SU-DHL-6 (cell line): ENCODE measurements around the gene KIF18B.

ENCODE experiments used
- CTCF ChIP-seq: fragments of 200-600 bp; sonication (generic); IDR thresholded peaks from one replicate; pipeline ENCODE4 v1.5.1; 2017; ENCODE audit warnings: antibody characterized with exemption, mild to moderate bottlenecking, low read length, moderate library complexity; ENCODE audit not compliant: insufficient read depth, poor library complexity, severe bottlenecking
- EZH2phosphoT487 ChIP-seq: fragments of 200-600 bp; sonication (generic), shearing (Covaris generic); conservative IDR thresholded peaks from 2 replicates; pipeline ENCODE4 v1.6.1; 2018; ENCODE audit warnings: mild to moderate bottlenecking, antibody characterized with exemption, low read length, moderate library complexity, mixed read lengths

- TF ChIP-seq CTCF = peak; percentile 73
- no peak for TF ChIP-seq EZH2phosphoT487
These were observed 68.8 kb downstream of the KIF18B start for GRCh38 chr17:44878627-44879221.
